HG02884 (cell line): ENCODE data around the gene IGSF1.
"Not testable (repeated sequence)": the region's sequence is repeated elsewhere in the genome, so short reads cannot be mapped to it uniquely, and the experiment has no call there.

Source experiments
- ATAC-seq: cut with Tn5 transposase; IDR thresholded peaks from one replicate; pipeline ENCODE4 v1.9.1; 2021; ENCODE audit warnings: mild to moderate bottlenecking, moderate library complexity; ENCODE audit not compliant: unreplicated experiment

Gene IGSF1

DNA sequence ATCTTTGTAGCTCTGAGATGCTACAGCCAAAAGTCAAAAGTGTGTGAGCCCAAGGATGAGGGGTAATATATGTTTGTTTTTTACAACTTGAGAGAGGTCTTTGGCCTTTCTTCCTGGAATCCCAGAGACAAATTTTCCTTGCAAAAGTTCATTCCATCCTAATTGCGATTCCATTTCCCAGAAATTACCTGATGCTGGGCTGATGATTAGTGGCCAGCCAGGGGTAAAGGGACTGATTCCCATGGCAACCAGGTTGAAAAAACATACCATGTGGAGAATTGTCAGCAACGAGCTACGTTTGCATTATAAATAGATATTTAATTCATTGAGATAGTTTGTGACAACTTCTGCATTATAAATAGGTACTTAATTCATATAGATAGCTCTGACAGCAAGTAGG lies 17.8 kb downstream of the IGSF1 start:
- no peak for ATAC-seq

DNA sequence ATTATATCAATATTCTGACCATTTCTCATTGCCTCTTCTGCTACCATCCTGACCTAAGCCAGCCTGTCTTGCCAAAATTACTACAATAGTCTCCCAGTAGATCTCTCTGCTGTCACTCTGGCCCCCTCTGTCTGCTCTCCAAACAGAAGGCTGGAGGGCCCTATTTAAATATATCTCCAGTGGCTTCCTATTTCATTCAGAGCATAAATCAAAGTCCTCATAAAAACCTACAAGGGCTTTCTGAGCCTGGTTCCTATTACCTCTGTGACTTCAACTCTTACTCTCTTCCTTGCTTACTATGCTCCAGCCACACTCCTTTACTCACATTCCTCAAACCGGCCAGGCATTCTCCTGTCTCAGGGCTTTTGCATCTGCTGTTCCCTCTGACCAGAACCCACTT lies 19.0 kb downstream of the IGSF1 start:
- no peak for ATAC-seq

DNA sequence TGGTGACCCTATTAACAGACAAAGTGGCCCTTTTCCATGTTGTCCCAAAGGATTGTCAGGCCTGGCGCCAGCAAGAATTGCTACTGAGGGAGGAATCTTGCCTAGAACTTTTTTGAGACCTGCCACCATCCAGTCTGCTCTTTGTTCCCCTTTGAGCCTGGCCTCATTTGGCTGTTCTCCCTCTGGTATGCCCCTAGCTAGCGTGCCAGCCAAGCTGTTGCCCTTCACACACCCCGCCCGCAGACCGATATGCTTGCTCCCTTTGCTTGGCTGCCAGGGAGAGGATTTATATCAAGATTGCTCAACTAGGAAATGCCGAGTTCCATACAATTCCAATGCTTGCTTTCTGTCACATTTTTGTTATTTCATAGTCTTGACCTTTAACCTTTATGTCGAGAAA lies 24.4 kb downstream of the IGSF1 start:
- no peak for ATAC-seq

DNA sequence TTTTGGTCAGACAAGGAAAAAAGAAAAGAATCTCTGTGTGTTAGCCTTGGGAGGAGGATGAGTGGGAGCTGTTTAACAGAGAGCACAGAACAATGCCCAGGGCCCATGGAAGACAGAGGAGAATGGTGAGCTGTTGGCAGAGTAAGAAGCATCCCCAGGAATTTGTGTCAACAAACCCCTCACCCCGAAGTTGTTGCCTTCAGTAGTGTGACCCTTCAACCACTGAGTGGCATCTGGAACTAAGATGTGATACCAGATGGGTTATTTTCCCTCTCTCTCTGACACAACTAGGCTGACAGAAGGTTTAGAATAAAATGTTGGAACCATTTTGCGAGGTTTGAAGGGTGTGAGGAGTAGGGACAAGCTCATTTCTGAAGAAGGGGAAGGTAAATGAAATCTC lies 25.1 kb downstream of the IGSF1 start:
- no peak for ATAC-seq

DNA sequence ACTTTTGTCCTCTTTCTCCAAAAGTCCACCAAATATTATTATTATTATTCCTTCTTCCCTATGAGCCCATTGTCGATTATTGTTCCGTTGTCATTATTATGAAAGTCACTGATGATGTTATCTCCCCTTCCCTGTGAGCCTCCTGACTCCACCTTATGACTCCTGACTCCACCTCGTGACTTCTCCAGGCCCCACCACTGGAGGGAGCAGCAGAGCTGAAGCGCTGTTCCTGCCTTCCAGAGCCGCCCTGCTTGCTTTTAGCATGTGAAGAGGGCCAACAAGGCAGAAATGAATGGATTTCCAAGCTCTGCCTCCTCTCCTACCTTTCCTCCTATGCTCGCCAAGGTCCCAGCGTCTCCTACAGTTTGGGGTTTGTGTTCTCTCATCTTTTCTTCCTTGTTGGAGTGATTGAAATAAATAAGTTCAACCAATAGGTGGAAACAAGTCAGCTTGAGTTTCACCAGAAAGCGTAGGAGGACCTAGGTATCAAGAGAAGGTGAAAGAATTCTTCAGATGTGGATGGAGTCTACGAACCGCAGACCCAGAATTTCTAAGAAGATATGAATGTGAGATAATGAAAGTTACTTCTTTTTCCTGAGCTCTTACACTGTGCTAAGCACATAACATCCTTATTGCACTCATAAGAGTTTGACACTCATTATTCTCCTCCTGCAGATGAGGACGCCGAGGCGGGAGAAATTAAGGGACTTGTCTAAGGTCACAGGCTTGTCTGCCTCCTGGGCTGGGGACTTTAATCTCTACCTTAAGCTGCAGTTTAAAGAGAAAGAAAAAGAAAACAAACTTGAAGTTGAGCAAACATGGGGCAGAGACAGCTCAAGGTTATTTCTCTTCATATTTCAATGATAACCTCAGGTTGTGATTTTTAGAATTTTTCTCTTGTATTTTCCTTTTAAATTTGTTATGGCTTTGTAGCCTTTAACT lies 26.1 kb downstream of the IGSF1 start:
- ATAC-seq = no peak

DNA sequence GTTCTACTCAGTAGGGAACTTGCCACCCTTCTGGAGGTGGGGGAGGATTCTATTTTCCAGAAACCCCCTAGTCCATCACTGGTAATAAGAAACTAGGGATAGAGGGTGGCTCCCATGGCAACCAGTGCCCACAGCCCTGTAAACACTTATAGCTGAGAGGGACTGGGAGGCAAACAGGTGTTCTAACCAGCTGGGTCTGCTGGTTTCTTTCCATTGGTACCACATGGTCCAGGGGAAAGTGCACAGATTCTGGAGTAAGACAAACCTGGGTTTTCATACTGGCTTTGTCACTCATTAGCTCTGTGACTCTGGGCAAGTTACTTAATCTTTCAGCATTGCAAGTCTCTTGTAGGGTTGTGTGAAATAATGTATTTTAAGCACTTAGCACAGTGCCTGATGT lies 26.9 kb downstream of the IGSF1 start:
- no peak for ATAC-seq

DNA sequence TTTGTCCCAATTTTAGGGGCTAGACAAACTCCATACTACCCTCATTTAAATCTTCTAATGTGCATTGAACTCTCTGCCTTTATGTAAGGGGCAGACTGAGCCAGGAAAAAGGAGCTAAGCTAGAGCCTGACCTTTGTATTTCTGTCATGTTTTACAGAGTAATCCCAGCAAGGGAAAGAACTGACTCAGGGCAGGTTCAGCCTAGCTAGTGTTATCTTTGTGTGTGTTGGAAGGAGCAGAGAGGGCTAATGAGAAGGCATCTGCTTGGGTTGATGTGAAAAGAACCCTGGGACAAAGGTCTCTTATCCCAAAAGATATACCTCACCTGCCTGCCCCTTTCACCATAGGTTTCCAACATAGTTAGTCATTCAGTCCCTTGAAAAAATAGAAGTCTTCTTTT lies 31.7 kb downstream of the IGSF1 start:
- ATAC-seq = no peak

DNA sequence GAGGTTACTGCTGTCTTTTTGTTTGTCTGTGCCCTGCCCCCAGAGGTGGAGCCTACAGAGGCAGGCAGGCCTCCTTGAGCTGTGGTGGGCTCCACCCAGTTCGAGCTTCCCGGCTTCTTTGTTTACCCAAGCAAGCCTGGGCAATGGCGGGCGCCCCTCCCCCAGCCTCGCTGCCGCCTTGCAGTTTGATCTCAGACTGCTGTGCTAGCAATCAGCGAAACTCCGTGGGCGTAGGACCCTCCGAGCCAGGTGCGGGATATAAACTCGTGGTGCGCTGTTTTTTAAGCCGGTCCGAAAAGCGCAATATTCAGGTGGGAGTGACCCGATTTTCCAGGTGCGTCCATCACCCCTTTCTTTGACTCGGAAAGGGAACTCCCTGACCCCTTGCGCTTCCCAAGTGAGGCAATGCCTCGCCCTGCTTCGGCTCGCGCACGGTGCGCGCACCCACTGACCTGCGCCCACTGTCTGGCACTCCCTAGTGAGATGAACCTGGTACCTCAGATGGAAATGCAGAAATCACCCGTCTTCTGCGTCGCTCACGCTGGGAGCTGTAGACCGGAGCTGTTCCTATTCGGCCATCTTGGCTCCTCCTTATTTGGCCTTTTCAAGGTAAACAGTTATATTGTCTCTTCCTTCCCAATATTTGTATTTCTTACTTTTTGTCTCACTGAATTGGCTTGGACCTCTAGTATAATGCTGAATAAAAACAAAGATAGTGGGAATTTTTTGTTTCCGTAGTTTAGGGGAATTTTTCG lies 37.9 kb downstream of the IGSF1 start:
- ATAC-seq = not testable (repeated sequence)

DNA sequence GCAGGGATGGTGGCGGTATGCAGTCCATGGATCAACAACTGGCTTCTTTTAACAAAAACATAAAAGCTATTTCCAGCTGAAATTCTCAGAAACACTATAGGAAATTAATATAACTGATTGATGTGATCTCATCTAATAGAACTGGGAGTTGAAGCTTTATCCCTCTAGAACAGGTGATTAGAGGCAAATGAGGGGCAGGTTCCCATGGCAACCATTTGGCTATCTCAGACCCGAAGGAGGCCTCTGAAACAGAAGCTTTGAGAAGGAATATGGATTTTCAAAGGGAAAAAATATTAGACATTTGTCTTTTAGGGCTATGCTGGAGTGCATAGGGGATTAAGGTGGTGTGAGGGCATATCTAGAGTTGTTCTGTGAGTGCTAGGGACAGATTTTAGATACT lies 50.0 kb downstream of the IGSF1 start:
- no peak for ATAC-seq

DNA sequence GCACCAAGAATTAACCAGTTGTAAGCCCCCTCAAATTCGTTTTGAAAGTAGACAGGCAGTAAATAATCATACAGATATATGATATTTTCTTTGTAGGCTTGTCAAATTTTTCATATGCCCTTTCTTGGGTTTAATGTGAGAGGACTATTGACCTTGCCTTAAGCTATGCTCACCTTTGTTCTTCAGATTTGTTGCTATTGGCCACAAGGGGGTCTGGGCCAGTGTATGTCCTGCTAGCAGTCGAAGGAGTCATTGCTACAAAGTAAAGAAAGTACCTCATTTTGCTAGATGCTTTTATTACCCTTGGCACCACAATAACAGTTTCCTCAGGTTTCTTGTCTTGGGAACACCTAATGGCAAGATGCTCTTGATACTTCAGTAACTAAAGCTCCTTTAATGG lies 51.7 kb downstream of the IGSF1 start:
- ATAC-seq = no peak

DNA sequence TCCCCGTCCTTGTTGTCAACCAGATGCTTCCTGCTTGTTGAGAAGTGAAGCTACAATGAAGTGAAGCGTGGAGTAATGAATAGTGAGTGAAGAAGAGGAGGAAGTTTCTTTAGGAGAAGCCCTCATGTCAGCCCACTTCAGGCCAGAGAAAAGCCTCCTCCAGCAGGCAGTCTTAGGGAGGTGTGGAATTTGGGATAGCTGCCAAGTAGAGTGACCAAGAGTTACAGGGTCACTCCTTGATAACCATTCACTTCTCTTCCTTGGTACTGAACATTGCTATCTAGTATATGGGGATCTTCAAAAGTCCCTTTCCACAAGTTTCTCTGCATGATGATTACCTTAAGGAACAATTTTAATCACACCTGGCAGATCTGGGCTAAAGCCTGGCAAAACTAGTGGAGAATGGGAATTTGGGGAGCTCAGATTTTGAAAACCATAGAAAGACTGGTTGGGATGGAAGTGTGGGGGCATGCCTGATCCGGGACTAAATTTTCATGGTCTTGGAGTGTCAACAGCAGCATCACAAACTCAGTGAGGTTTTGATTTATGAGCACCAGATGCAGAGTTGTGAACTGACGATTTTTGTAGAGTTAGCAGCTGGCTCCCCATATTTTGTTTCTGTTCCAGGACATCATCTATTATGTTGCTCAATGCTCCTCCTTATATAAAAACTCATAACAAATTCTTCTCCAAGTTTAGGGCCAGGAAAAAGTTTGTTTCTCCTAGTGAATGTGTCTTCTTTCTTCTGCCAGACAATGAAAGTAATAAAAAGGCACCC lies 53.1 kb downstream of the IGSF1 start:
- ATAC-seq = no peak

DNA sequence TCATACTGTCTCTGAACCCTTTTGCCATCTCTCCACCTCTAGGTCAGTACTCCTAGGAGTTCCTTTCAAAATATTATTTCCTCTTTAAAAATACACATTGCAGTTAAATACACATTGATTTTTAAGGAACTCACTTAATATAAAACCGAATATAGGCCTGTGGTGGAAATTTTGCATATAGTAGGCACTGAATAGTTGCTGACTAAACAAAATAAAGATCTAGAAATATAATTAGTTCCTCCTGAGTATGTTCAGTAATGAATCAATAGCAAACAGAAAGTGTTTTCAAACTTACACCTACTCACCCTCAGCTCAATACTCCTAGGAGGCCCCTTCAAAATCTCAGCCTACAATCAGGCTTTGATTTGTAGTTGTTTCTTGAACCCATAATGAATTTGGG lies 61.5 kb downstream of the IGSF1 start:
- ATAC-seq = no peak

DNA sequence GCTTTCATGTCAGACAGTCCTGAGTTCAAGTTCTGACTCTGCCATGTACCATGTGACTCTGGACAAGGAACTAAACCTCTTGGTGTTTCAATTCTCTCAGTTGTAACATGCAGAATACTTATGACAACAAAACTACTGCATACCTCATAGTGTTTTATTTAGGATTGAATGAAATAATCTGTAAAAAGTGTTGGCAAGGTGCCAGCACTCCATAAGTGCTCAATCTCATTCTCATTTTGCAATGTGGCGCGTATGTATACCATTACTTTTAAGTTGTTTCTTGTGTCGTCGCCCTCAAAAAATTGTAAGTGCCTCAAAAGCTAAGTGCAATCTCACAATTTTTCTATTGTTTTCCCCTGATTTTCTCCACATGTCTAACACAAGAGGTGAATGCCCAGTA lies 62.5 kb downstream of the IGSF1 start:
- no peak for ATAC-seq

DNA sequence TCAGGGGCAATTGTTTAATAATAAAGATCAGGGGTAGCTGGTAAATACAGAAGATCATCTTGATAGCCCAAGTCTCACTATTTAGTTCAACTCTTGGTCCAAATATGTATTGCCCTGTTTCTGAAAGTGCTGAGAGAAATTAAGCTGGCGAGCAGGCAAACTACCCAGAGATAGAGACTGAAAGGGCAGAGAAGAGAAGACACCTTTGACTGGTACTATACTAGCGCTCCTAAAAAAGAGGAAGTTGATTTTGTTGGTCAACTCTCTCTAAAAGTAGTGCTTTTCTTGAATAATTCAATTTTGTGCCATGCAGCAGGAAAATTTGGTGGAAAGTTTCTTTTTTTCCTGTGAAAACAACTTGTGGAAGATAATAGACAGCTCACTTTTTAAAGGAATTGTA lies 64.0 kb downstream of the IGSF1 start:
- no peak for ATAC-seq
